ENCODE measurements around the gene RNF121. TPM values are rescaled to one million over a fixed set of nuclear protein-coding genes. Genes with fewer than 3 reads are reported as not detected.

RNF121 gene
- total RNA-seq (2022; extraction: Qiagen RNA extraction) = 42.4 to 45.8 TPM (median 45.4 TPM) in 5 replicates

GRCh38 chr11:71928737-71929443, at the start of gene RNF121:
Gene RNF121, plus strand, starts transcription at chr11:71929046. Its CDS starts 16 bp downstream, at chr11:71929062.

GRCh38 chr11:71927820-71928736, 768 bp upstream of the RNF121 start, which contains the start of gene XNDC1N:
Gene XNDC1N, minus strand, starts transcription at chr11:71928594. Its CDS starts 5,241 bp downstream, at chr11:71923353.

GRCh38 chr11:71998649-71999310, 69.9 kb downstream of the RNF121 start, which contains the start of gene IL18BP:
Gene IL18BP, plus strand, starts transcription at chr11:71998909. Its CDS starts 1,076 bp downstream, at chr11:71999985.

Other genes starting within 250 kb of the RNF121 start
- not detected in 5 replicates for gene DEFB108B, start 95.8 kb upstream of the RNF121 start, total RNA-seq (2022; extraction: Qiagen RNA extraction)
- gene DEFB131B, start 50.6 kb upstream of the RNF121 start, total RNA-seq (2022; extraction: Qiagen RNA extraction) = not detected in 5 replicates
- gene XNDC1N, start 452 bp upstream of the RNF121 start, total RNA-seq (2022; extraction: Qiagen RNA extraction) = 3.1 to 3.6 TPM (median 3.2 TPM) in 5 replicates
- 2.2 to 2.9 TPM (median 2.8 TPM) in 5 replicates for gene IL18BP, start 69.9 kb downstream of the RNF121 start, total RNA-seq (2022; extraction: Qiagen RNA extraction)
- 58.7 to 69.7 TPM (median 62.4 TPM) in 5 replicates for gene NUMA1, start 151.5 kb downstream of the RNF121 start, total RNA-seq (2022; extraction: Qiagen RNA extraction)
- 6.9 to 8.7 TPM (median 7.7 TPM) in 5 replicates for gene LRRC51, start 151.8 kb downstream of the RNF121 start, total RNA-seq (2022; extraction: Qiagen RNA extraction)
- 124 to 159 TPM (median 142 TPM) in 5 replicates for gene LAMTOR1, start 174.3 kb downstream of the RNF121 start, total RNA-seq (2022; extraction: Qiagen RNA extraction)
- not detected in 5 replicates for gene TOMT, start 176.9 kb downstream of the RNF121 start, total RNA-seq (2022; extraction: Qiagen RNA extraction)
- 76.2 to 90.1 TPM (median 88.6 TPM) in 5 replicates for gene ANAPC15, start 183.6 kb downstream of the RNF121 start, total RNA-seq (2022; extraction: Qiagen RNA extraction)
- gene FOLR3, start 206.7 kb downstream of the RNF121 start, total RNA-seq (2022; extraction: Qiagen RNA extraction) = 0.17 to 0.34 TPM (median 0.25 TPM) in 3 of 5 replicates, not detected in the others

All from A549 treated with AZD2906 at 1 μM for 4 hours (cell line).